ENCODE measurements around the gene ATG16L1. TPM values are rescaled to one million over a fixed set of nuclear protein-coding genes. Genes with fewer than 3 reads are reported as not detected.

Gene ATG16L1
- total RNA-seq, 1 experiment from 2014 or later, result 42.0 TPM

GRCh38 chr2:233326500-233326899, 75.0 kb downstream of the ATG16L1 start:
- WGBS (ENCODE audit: extremely low coverage, insufficient read length, low lambda C conversion rate), result no CpG with 5 or more reads among the region's 8 CpGs
- H3K79me2 ChIP-seq (ENCODE audit: insufficient read depth, low read length), result no peaks in the 10 kb centered on the region
- H4K8ac ChIP-seq (replicated peaks; ENCODE audit: insufficient read length, low read depth, low read length), result no peak overlapping the region
- DNase-seq, result no peak
- no peak overlapping the region for H3K14ac ChIP-seq (ENCODE audit: insufficient read depth, low read length)
- H3K4me1 ChIP-seq (ENCODE audit: insufficient read depth, low read length), result peaks cover 2% of the 10 kb centered on the region; the same call in 1 of the 2 replicates
- H3K9me3 ChIP-seq (ENCODE audit: control insufficient read depth, low read depth, low read length), result no peaks in the 10 kb centered on the region
- H2AFZ ChIP-seq (ENCODE audit: low read length), result no peak overlapping the region
- no peaks in the 10 kb centered on the region for H3K27me3 ChIP-seq (ENCODE audit: insufficient read depth, low read length)
- no peak overlapping the region for H4K91ac ChIP-seq (ENCODE audit: insufficient read length, low read depth, low read length)
- no peak overlapping the region for H4K5ac ChIP-seq (ENCODE audit: insufficient read length, low read depth, low read length)
- H3K18ac ChIP-seq (ENCODE audit: insufficient read length, low read depth, low read length), result no peak overlapping the region
- H3K23ac ChIP-seq (ENCODE audit: insufficient read length, low read depth, low read length), result no peak overlapping the region
- H3K56ac ChIP-seq (ENCODE audit: insufficient read length, low read depth, low read length), result no peak overlapping the region
- no peak overlapping the region for H3K4me2 ChIP-seq (ENCODE audit: insufficient read depth, insufficient read length, low read length)
- no peaks in the 10 kb centered on the region for H3K79me1 ChIP-seq (ENCODE audit: insufficient read depth, low read depth, low read length, poor library complexity, severe bottlenecking)
- no peaks in the 10 kb centered on the region for H3K23me2 ChIP-seq (ENCODE audit: insufficient read length, low read depth, low read length, poor library complexity, severe bottlenecking)
- H3K4ac ChIP-seq (ENCODE audit: low read depth, low read length), result no peak overlapping the region
- Mint-ChIP-seq H3K36me3 (ENCODE audit: insufficient read depth in 1 of 3, low read depth in 3 of 3) (no peaks in the 10 kb centered on the region; a peak in 2 of 7 replicates), H3K4me1 (peaks cover 14 to 15% of the 10 kb centered on the region in 2 experiments), H3K27ac (no peak overlapping the region; a peak in 1 of 7 replicates), H3K9me3 (no peaks in the 10 kb centered on the region; a peak in 1 of 5 replicates), H3K27me3 (ENCODE audit: low read depth) (peaks cover 85% of the 10 kb centered on the region), H3K4me3 (no peak overlapping the region)
- no peak for TF ChIP-seq CTCF (conservative IDR thresholded peaks at IDR 0.05)
- H2BK15ac ChIP-seq (ENCODE audit: low read depth, low read length), result no peak overlapping the region
- peaks cover 2% of the 10 kb centered on the region for H4K20me1 ChIP-seq (ENCODE audit: control insufficient read depth, insufficient read depth, insufficient read length)
- no peak overlapping the region for H2AK5ac ChIP-seq (ENCODE audit: insufficient read length, low read length)
- no peak overlapping the region for H2BK5ac ChIP-seq (ENCODE audit: insufficient read length, low read length)
- no peak overlapping the region for H2BK12ac ChIP-seq (ENCODE audit: insufficient read length, low read depth, low read length)
- no peak overlapping the region for H3K27ac ChIP-seq (ENCODE audit: insufficient read length, low read depth, low read length)
- no peak overlapping the region for H3K9ac ChIP-seq (ENCODE audit: extremely low read depth, insufficient read length, low read length)
- no peak overlapping the region for H3T11ph ChIP-seq (ENCODE audit: low read length)
- H2BK120ac ChIP-seq (ENCODE audit: low read depth, low read length, poor library complexity, severe bottlenecking), result no peak overlapping the region
- H2BK20ac ChIP-seq (ENCODE audit: low read depth, low read length, poor library complexity, severe bottlenecking), result no peak overlapping the region

All from H9 (cell line).